Lung (tissue), 12 donors: ENCODE data around the gene TALDO1. TPM values are rescaled to one million over a fixed set of nuclear protein-coding genes. Genes with fewer than 3 reads are reported as not detected.
"Not testable (repeated sequence)": the region's sequence is repeated elsewhere in the genome, so short reads cannot be mapped to it uniquely, and the experiment has no call there.

ENCODE experiments used
- ATAC-seq: fragments of 200-7000 bp; cut with Tn5 transposase; one replicate; pipeline ENCODE4 v1.9.1; 2020; ENCODE audit warnings: moderate number of reproducible peaks; ENCODE audit not compliant: insufficient read depth, low FRiP score
- DNase-seq, 3 donors: peaks; one replicate each; pipeline ENCODE4 v3.0.0-alpha.2; 2013 to 2017
- H3K27ac ChIP-seq, 2 donors: one replicate each; pipeline ENCODE4 v1.5.1; 2013; ENCODE audit warnings: mild to moderate bottlenecking in 2 of 2, moderate library complexity in 2 of 2, control low read depth in 1 of 2, inconsistent platforms in 1 of 2, low read depth in 1 of 2, low read length in 1 of 2
- H3K27me3 ChIP-seq, 3 donors: one replicate each; pipeline ENCODE4 v1.5.1; 2013; ENCODE audit warnings: low read length in 2 of 3; ENCODE audit not compliant: control insufficient read depth in 3 of 3, insufficient read depth in 3 of 3
- H3K36me3 ChIP-seq, 4 donors: one replicate each; pipeline ENCODE4 v1.5.1; 2013; ENCODE audit warnings: low read length in 4 of 4, mild to moderate bottlenecking in 1 of 4, moderate library complexity in 1 of 4; ENCODE audit not compliant: control insufficient read depth in 4 of 4, insufficient read depth in 4 of 4
- H3K4me1 ChIP-seq, 5 donors: one replicate each; pipeline ENCODE4 v1.5.1; 2013; ENCODE audit warnings: low read length in 5 of 5, mild to moderate bottlenecking in 2 of 5, moderate library complexity in 1 of 5; ENCODE audit not compliant: control insufficient read depth in 5 of 5, insufficient read depth in 5 of 5
- H3K4me3 ChIP-seq: one replicate; pipeline ENCODE4 v1.5.1; 2013; ENCODE audit warnings: mild to moderate bottlenecking, control low read depth, moderate library complexity
- H3K9ac ChIP-seq, 2 donors: one replicate each; pipeline ENCODE4 v1.5.1; 2013; ENCODE audit warnings: low read length in 2 of 2, control low read depth in 1 of 2; ENCODE audit not compliant: insufficient read depth in 1 of 2
- H3K9me3 ChIP-seq, 4 donors: one replicate each; pipeline ENCODE4 v1.5.1; 2013; ENCODE audit warnings: low read length in 3 of 4, mild to moderate bottlenecking in 1 of 4, moderate library complexity in 1 of 4; ENCODE audit not compliant: control insufficient read depth in 4 of 4, insufficient read depth in 3 of 4
- WGBS, 2 donors: extraction: QIAGEN DNeasy Blood & Tissue Kit; methylation state at CpG; one replicate each; pipeline ENCODE4 v1.1.7; 2013; 5-methylcytosine and 5-hydroxymethylcytosine counted together
- polyA plus RNA-seq, 2 donors: library from polyadenylated mRNA; stranded (reverse); fragments of 200-250 nt; gene quantifications; one replicate each; pipeline ENCODE4 v1.2.1, GENCODE V29; 2013
- total RNA-seq, 2 donors: library from RNA; depleted of rRNA in 1 of 2; stranded (reverse); fragments of >200 nt in 1 of 2; gene quantifications; one replicate each; pipeline ENCODE4 v1.2.1, GENCODE V29; 2014 to 2021
- TF ChIP-seq, protein P1 (sequence below): IDR thresholded peaks from 2 replicates; pipeline ENCODE4 v1.5.1; 2012; ENCODE audit warnings: mild to moderate bottlenecking; ENCODE audit errors: control extremely low read depth, extremely low read depth
- donor health status: control.
- donor health status: control.
- donor health status: Bipolar disorder and iron deficiency.
- donor health status: healthy.
- donor health status: DM: yes; HTN: yes; CAD: no.

Gene TALDO1
- total and polyA plus RNA-seq, 4 donors: 128 to 311 (median 239) TPM

DNA sequence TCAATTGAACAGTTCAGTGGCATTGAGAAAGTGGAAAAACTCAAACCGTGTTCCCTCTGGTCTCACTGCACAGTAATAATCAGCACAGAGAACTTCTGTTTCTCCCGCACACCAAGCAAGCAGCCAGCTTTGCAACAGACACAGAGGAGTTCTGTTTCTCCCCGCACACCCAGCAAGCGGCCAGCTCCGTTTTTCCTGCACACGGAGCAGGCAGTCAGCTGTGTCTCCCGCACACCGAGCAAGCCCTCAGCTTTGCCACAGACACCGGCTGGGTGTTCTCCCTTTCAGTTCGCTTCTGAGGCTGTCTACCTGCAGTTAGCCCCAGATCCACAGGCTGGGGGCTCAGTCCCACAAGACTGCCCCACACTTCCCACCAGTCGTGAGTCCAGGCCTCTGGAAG, 9.9 kb upstream of the TALDO1 start:
- no peak for ATAC-seq
- Histone ChIP-seq H3K9ac (no peak overlapping the region), H3K27me3 (no peaks in the 10 kb centered on the region), H3K9me3 (no peaks in the 10 kb centered on the region), H3K36me3 (no peaks in the 10 kb centered on the region), H3K27ac (no peak overlapping the region), H3K4me3 (no peak overlapping the region), H3K4me1 (peaks cover 0 to 4% (median 0%) of the 10 kb centered on the region in 5 donors)
- TF ChIP-seq, protein P1, sequence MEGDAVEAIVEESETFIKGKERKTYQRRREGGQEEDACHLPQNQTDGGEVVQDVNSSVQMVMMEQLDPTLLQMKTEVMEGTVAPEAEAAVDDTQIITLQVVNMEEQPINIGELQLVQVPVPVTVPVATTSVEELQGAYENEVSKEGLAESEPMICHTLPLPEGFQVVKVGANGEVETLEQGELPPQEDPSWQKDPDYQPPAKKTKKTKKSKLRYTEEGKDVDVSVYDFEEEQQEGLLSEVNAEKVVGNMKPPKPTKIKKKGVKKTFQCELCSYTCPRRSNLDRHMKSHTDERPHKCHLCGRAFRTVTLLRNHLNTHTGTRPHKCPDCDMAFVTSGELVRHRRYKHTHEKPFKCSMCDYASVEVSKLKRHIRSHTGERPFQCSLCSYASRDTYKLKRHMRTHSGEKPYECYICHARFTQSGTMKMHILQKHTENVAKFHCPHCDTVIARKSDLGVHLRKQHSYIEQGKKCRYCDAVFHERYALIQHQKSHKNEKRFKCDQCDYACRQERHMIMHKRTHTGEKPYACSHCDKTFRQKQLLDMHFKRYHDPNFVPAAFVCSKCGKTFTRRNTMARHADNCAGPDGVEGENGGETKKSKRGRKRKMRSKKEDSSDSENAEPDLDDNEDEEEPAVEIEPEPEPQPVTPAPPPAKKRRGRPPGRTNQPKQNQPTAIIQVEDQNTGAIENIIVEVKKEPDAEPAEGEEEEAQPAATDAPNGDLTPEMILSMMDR: no peak
- DNase-seq: no peak
- 9 to 39% methylated on average over 11 of the region's 11 CpGs for WGBS, 2 donors

GRCh38 chr11:737899-738298, 9.4 kb upstream of the TALDO1 start:
- not testable (repeated sequence) for H3K4me3 ChIP-seq, ATAC-seq, H3K4me1 ChIP-seq, DNase-seq, H3K36me3 ChIP-seq, H3K27ac ChIP-seq, H3K9me3 ChIP-seq, H3K27me3 ChIP-seq, H3K9ac ChIP-seq
- 16 to 26% methylated on average over 10 of the region's 10 CpGs for WGBS, 2 donors

DNA sequence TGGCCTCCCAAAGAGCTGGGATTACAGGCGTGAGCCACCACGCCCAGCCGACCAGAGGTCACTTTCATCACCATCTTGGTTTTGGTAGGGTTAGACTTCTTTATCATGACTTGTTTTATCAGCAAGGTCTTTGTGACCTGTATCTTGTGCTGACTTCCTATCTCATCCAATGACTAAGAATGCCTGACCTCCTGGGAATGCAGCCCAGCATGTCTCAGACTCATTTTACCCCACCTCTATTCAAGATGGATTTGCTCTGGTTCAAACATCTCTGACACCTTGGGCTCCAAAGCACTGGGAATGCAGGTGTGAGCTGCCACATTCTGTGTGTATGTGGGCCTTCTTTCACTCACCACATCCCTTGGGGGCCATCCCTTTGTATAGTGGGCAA, 5.1 kb upstream of the TALDO1 start:
- no peak overlapping the region for H3K9ac ChIP-seq
- no peaks in the 10 kb centered on the region for H3K36me3 ChIP-seq

GRCh38 chr11:742571-743201, 4.6 kb upstream of the TALDO1 start:
- no peak overlapping the region for H3K27ac ChIP-seq
- no peak for DNase-seq
- H3K36me3 ChIP-seq: no peaks in the 10 kb centered on the region
- H3K4me3 ChIP-seq: no peak overlapping the region
- H3K27me3 ChIP-seq: no peaks in the 10 kb centered on the region
- TF ChIP-seq, protein P1: no peak
- ATAC-seq: no peak
- peaks cover 0 to 6% (median 0%) of the 10 kb centered on the region in 5 donors for H3K4me1 ChIP-seq
- 86 to 93% methylated on average over 4 of the region's 4 CpGs for WGBS, 2 donors
- H3K9me3 ChIP-seq: no peaks in the 10 kb centered on the region
- no peak overlapping the region for H3K9ac ChIP-seq

More for the DNA sequence above, 5.1 kb upstream of the TALDO1 start:
- Histone ChIP-seq H3K9me3 (no peaks in the 10 kb centered on the region), H3K27me3 (no peaks in the 10 kb centered on the region), H3K4me1 (peaks cover 0 to 9% (median 0%) of the 10 kb centered on the region in 5 donors), H3K4me3 (no peak overlapping the region), H3K27ac (no peak overlapping the region)
- 90 to 92% methylated on average over 3 of the region's 3 CpGs for WGBS, 2 donors
- ATAC-seq: no peak
- TF ChIP-seq, protein P1: no peak
- no peak for DNase-seq
